NB4 (cell line): ENCODE measurements around the gene FAAP20.

ENCODE experiments used
- POLR2A ChIP-seq: IDR thresholded peaks from 2 replicates; pipeline ENCODE4 v1.6.1; 2011; ENCODE audit warnings: mild to moderate bottlenecking; ENCODE audit not compliant: insufficient read length; ENCODE audit errors: extremely low read depth
- TF ChIP-seq, protein P1 (sequence below): IDR thresholded peaks from one replicate; pipeline ENCODE4 v1.5.1; 2012; ENCODE audit warnings: low read depth, low read length
- TF ChIP-seq, protein P2 (sequence below): IDR thresholded peaks from 2 replicates; pipeline ENCODE4 v1.6.1; 2011; ENCODE audit warnings: low read depth, low read length

- no peak for TF ChIP-seq POLR2A
- TF ChIP-seq, protein P1, sequence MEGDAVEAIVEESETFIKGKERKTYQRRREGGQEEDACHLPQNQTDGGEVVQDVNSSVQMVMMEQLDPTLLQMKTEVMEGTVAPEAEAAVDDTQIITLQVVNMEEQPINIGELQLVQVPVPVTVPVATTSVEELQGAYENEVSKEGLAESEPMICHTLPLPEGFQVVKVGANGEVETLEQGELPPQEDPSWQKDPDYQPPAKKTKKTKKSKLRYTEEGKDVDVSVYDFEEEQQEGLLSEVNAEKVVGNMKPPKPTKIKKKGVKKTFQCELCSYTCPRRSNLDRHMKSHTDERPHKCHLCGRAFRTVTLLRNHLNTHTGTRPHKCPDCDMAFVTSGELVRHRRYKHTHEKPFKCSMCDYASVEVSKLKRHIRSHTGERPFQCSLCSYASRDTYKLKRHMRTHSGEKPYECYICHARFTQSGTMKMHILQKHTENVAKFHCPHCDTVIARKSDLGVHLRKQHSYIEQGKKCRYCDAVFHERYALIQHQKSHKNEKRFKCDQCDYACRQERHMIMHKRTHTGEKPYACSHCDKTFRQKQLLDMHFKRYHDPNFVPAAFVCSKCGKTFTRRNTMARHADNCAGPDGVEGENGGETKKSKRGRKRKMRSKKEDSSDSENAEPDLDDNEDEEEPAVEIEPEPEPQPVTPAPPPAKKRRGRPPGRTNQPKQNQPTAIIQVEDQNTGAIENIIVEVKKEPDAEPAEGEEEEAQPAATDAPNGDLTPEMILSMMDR: no peak
- TF ChIP-seq, protein P2, sequence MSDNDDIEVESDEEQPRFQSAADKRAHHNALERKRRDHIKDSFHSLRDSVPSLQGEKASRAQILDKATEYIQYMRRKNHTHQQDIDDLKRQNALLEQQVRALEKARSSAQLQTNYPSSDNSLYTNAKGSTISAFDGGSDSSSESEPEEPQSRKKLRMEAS: no peak
Observed at GRCh38 chr1:2233468-2233867, 38.9 kb upstream of the FAAP20 start.
